CD4-positive, alpha-beta T cell (primary cell): ENCODE data around the gene NSUN5. TPM values are rescaled to one million over a fixed set of nuclear protein-coding genes. Genes with fewer than 3 reads are reported as not detected.
A peak's percentile ranks its signal among the peaks of the same experiment; 100 is the strongest.

Experiments
- ATAC-seq: fragments of 200-7000 bp; cut with Tn5 transposase; one replicate; pipeline ENCODE4 v1.10.0; 2022; ENCODE audit warnings: mild to moderate bottlenecking; ENCODE audit not compliant: poor library complexity
- CTCF ChIA-PET: fragments of 350-600 bp; sonication (Branson Sonifier 250); formaldehyde crosslinking; loops from one replicate; lab custom pipeline; 2021; ENCODE audit warnings: antibody characterized with exemption, inconsistent platforms; lab: Charles Lee
- POLR2A ChIA-PET: fragments of 350-600 bp; sonication (Branson Sonifier 250); formaldehyde crosslinking; loops from one replicate; lab custom pipeline; 2021; ENCODE audit warnings: antibody characterized with exemption, inconsistent platforms; lab: Charles Lee
- DNase-seq, 14 experiments: peaks; one replicate each; pipeline ENCODE4 v3.0.0-alpha.2; 2013 to 2020; ENCODE audit warnings: mixed read lengths in 2 of 14
- H3K27ac ChIP-seq, 2 donors: one replicate each; pipeline versions ENCODE4 v1.5.1 to v1.7.0; 2013; ENCODE audit warnings: low read length in 2 of 2, low read depth in 1 of 2, mild to moderate bottlenecking in 1 of 2
- H3K27me3 ChIP-seq, 2 experiments: 1 replicate in 1 of 2; 2 replicates in 1 of 2; pipeline versions ENCODE4 v1.6.1 to v1.7.0; 2013; ENCODE audit warnings: low read length in 2 of 2, control low read depth in 1 of 2, mild to moderate bottlenecking in 1 of 2, moderate library complexity in 1 of 2; ENCODE audit not compliant: insufficient read depth in 2 of 2, control insufficient read depth in 1 of 2
- H3K36me3 ChIP-seq: one replicate; pipeline ENCODE4 v1.6.1; 2013; ENCODE audit warnings: low read length, control low read depth; ENCODE audit not compliant: insufficient read depth
- H3K4me1 ChIP-seq: one replicate; pipeline ENCODE4 v1.6.1; 2013; ENCODE audit warnings: low read length, control low read depth; ENCODE audit not compliant: insufficient read depth
- H3K4me3 ChIP-seq: one replicate; pipeline ENCODE4 v1.5.1; 2013; ENCODE audit warnings: mild to moderate bottlenecking, low read length, moderate library complexity
- H3K9me3 ChIP-seq, 2 experiments: 1 replicate in 1 of 2; 2 replicates in 1 of 2; pipeline versions ENCODE4 v1.6.1 to v1.7.0; 2013; ENCODE audit warnings: low read length in 2 of 2, mild to moderate bottlenecking in 2 of 2, control low read depth in 1 of 2, moderate library complexity in 1 of 2; ENCODE audit not compliant: control insufficient read depth in 1 of 2, insufficient read depth in 1 of 2
- H3K27ac Mint-ChIP-seq: one replicate; pipeline ENCODE4 v1.8.0; 2020; ENCODE audit warnings: mixed read lengths
- H3K27me3 Mint-ChIP-seq: one replicate; pipeline ENCODE4 v1.8.0; 2021; ENCODE audit warnings: mixed read lengths
- H3K36me3 Mint-ChIP-seq: one replicate; pipeline ENCODE4 v1.8.0; 2021; ENCODE audit warnings: low read depth, mixed read lengths
- H3K4me1 Mint-ChIP-seq: one replicate; pipeline ENCODE4 v1.8.0; 2021; ENCODE audit warnings: low read depth, mixed read lengths
- H3K4me3 Mint-ChIP-seq: one replicate; pipeline ENCODE4 v1.8.0; 2020; ENCODE audit warnings: mild to moderate bottlenecking, mixed read lengths
- H3K9me3 Mint-ChIP-seq: one replicate; pipeline ENCODE4 v1.8.0; 2020; ENCODE audit warnings: mixed read lengths
- CTCF ChIP-seq: fragments of 200-600 bp; IDR thresholded peaks from one replicate; pipeline ENCODE4 v1.8.0; 2022; ENCODE audit warnings: antibody characterized with exemption, mild to moderate bottlenecking
- intact Hi-C, 2 experiments: fragments of 100-400 bp; cut with DNase I in 1 of 2; cut with micrococcal nuclease in 1 of 2; formaldehyde crosslinking; loops; one replicate each; pipeline versions ENCODE4 v1.15.1 to v1.9.0; 2023 to 2025; cut with DNase I, micrococcal nuclease
- polyA plus RNA-seq, 2 donors: library from polyadenylated mRNA; unstranded; fragments of 120-200 nt; gene quantifications; one replicate each; pipeline ENCODE4 v1.2.1, GENCODE V29; 2013
- total RNA-seq, 174 experiments: library from RNA in 2 of 174; stranded (reverse) in 2 of 174; gene quantifications; one replicate each; pipeline ENCODE4 v1.2.3 and lab custom pipeline; 2021 to 2026

The NSUN5 gene
- total RNA-seq, result 10 to 100 TPM; 31.2 to 32.6 TPM
- 34.8 TPM for polyA plus RNA-seq (2013, experiment 1 of 2)
- 35.0 TPM for polyA plus RNA-seq (2013, experiment 2 of 2)
- total RNA-seq (lab: John Stamatoyannopoulos, UW), result 23.9 to 93.5 (median 47.4) reads per million in 172 experiments

DNA sequence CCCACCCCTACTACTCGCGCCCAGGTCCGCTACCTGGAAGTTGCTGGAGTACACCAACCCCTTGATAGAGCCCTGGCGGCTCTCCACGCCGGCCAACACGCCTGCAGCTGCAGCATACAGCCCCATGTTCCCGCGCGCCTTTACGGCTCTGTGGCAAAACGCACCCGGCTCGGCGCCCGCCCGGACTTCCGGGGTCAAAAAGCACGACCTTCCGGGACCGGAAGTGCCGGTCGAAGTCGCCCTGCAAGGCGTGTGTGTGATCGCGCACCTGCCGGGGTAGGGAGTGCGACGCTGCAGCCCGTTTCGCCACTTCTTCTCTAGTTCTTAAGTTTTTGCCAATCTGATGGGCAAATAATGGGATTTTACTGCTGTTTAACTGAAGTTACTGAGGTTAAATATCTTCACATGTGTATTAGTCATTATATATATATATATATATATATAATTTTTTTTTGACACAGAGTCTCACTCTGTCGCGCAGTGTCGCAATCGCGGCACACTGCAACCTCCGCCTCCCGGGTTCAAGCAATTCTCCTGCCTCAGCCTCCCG lies at the start of gene NSUN5:
Gene NSUN5, minus strand, starts transcription at position 162 of the 550 bp plus-strand sequence. Its CDS starts 36 bp downstream, at position 126.
- H3K9me3 Mint-ChIP-seq, result no peaks in the 10 kb centered on the region
- H3K4me3 Mint-ChIP-seq, result peak within 1 kb of the TSS; percentile 98
- ATAC-seq, result peak; percentile 97
- DNase-seq, result peak; percentile 80 to 95 (median 88)
- no peaks in the 10 kb centered on the region for H3K27me3 Mint-ChIP-seq
- H3K27ac Mint-ChIP-seq, result peak within 1 kb of the TSS; percentile 79
- ChIA-PET CTCF (no interaction called here), POLR2A (interaction anchor here (1.3 kb wide), 2 partner anchors 15 to 480 kb away, joined by 4 to 6 read pairs; no protein-coding TSS in a partner anchor)
- H3K4me1 ChIP-seq, result peaks cover 24% of the 10 kb centered on the region
- no peaks in the 10 kb centered on the region for H3K9me3 ChIP-seq
- H3K36me3 Mint-ChIP-seq, result peaks cover 45% of the 10 kb centered on the region
- H3K36me3 ChIP-seq, result peaks cover 38% of the 10 kb centered on the region
- intact Hi-C loops, result no loop called here
- peaks cover 37% of the 10 kb centered on the region for H3K4me1 Mint-ChIP-seq
- H3K4me3 ChIP-seq, result peak within 1 kb of the TSS; percentile 79
- H3K27me3 ChIP-seq, result no peaks in the 10 kb centered on the region
- no peak for TF ChIP-seq CTCF
- H3K27ac ChIP-seq, result peak within 1 kb of the TSS; percentile 11 to 22

- ChIA-PET CTCF (no interaction called here), POLR2A (no interaction called here)
- H3K27ac ChIP-seq, result no peak overlapping the region
- Mint-ChIP-seq H3K4me1 (no peaks in the 10 kb centered on the region), H3K36me3 (no peaks in the 10 kb centered on the region), H3K9me3 (peaks cover 3% of the 10 kb centered on the region), H3K4me3 (no peak overlapping the region), H3K27me3 (no peaks in the 10 kb centered on the region), H3K27ac (no peak overlapping the region)
- DNase-seq, result no peak
- H3K4me3 ChIP-seq, result no peak overlapping the region
- peaks cover 0 to 7% of the 10 kb centered on the region in 2 experiments for H3K9me3 ChIP-seq
- no peak for TF ChIP-seq CTCF
- H3K36me3 ChIP-seq, result no peaks in the 10 kb centered on the region
- intact Hi-C loops, result no loop called here
- peaks cover 9% of the 10 kb centered on the region for H3K4me1 ChIP-seq
- ATAC-seq, result no peak
- no peaks in the 10 kb centered on the region for H3K27me3 ChIP-seq
Measured at GRCh38 chr7:73356159-73356558, 47.5 kb upstream of the NSUN5 start.

- H3K27ac ChIP-seq, result no peak overlapping the region
- no peaks in the 10 kb centered on the region for H3K4me1 Mint-ChIP-seq
- H3K36me3 Mint-ChIP-seq, result no peaks in the 10 kb centered on the region
- TF ChIP-seq CTCF, result no peak
- H3K36me3 ChIP-seq, result no peaks in the 10 kb centered on the region
- H3K27ac Mint-ChIP-seq, result no peak overlapping the region
- H3K9me3 Mint-ChIP-seq, result peaks cover 3% of the 10 kb centered on the region
- no peak for ATAC-seq
- intact Hi-C loops, result loop anchor here in 1 of 2 experiments (5.0 kb wide), 1 partner anchor 402 kb away; no protein-coding TSS in a partner anchor
- peaks cover 9% of the 10 kb centered on the region for H3K4me1 ChIP-seq
- no peaks in the 10 kb centered on the region for H3K27me3 Mint-ChIP-seq
- POLR2A ChIA-PET, result no interaction called here
- H3K4me3 ChIP-seq, result no peak overlapping the region
- CTCF ChIA-PET, result no interaction called here
- no peak for DNase-seq
- peaks cover 0 to 7% of the 10 kb centered on the region in 2 experiments for H3K9me3 ChIP-seq
- no peak overlapping the region for H3K4me3 Mint-ChIP-seq
- no peaks in the 10 kb centered on the region for H3K27me3 ChIP-seq
Measured at GRCh38 chr7:73354821-73355220, 46.2 kb upstream of the NSUN5 start.
